ENCODE results near the gene DOCK4. TPM values are rescaled to one million over a fixed set of nuclear protein-coding genes. Genes with fewer than 3 reads are reported as not detected.

The DOCK4 gene
- total RNA-seq, 4 donors from 2014 or later: 8.2 to 9.0 (median 8.6) TPM

GRCh38 chr7:111894518-111894917, 311.7 kb downstream of the DOCK4 start:
- intact Hi-C loops (cut with DNase I; ENCODE audit: low total_unique reads): no loop called here
- TF ChIP-seq POLR2A (IDR thresholded peaks at IDR 0.05) (no peak), CTCF (IDR thresholded peaks at IDR 0.05) (no peak)
- no peak overlapping the region for H3K4me3 ChIP-seq (ENCODE audit: low read depth, poor library complexity, severe bottlenecking)
- WGBS, 2 donors: 92 to 95% methylated on average over 1 of the region's 1 CpG
- DNase-seq (ENCODE audit: low spot score in 2 of 2): no peak

- no peak overlapping the region for H3K4me3 ChIP-seq (ENCODE audit: low read depth, poor library complexity, severe bottlenecking)
- 88 to 90% methylated on average over 5 of the region's 5 CpGs for WGBS, 2 donors
- no peak for DNase-seq (ENCODE audit: low spot score in 2 of 2)
- TF ChIP-seq CTCF (IDR thresholded peaks at IDR 0.05): no peak
- no peak for TF ChIP-seq POLR2A (IDR thresholded peaks at IDR 0.05)
- intact Hi-C loops (cut with DNase I; ENCODE audit: low total_unique reads): no loop called here
Measured at GRCh38 chr7:111893190-111893589, 313.0 kb downstream of the DOCK4 start.

- TF ChIP-seq POLR2A (IDR thresholded peaks at IDR 0.05) (no peak), CTCF (IDR thresholded peaks at IDR 0.05) (no peak)
- WGBS, 2 donors: 73 to 75% methylated on average over 3 of the region's 3 CpGs
- DNase-seq (ENCODE audit: low spot score in 2 of 2): no peak
- no peak overlapping the region for H3K4me3 ChIP-seq (ENCODE audit: low read depth, poor library complexity, severe bottlenecking)
- intact Hi-C loops (cut with DNase I; ENCODE audit: low total_unique reads): no loop called here
Measured at GRCh38 chr7:111892588-111892987, 313.6 kb downstream of the DOCK4 start.

GRCh38 chr7:111887734-111888133, 318.5 kb downstream of the DOCK4 start:
- no peak overlapping the region for H3K4me3 ChIP-seq (ENCODE audit: low read depth, poor library complexity, severe bottlenecking)
- no peak for DNase-seq (ENCODE audit: low spot score in 2 of 2)
- TF ChIP-seq POLR2A (IDR thresholded peaks at IDR 0.05): no peak
- 88 to 92% methylated on average over 1 of the region's 1 CpG for WGBS, 2 donors
- intact Hi-C loops (cut with DNase I; ENCODE audit: low total_unique reads): no loop called here

- TF ChIP-seq CTCF (IDR thresholded peaks at IDR 0.05) (no peak), POLR2A (IDR thresholded peaks at IDR 0.05) (no peak)
- DNase-seq (ENCODE audit: low spot score in 2 of 2): no peak
Measured at GRCh38 chr7:111886233-111886632, 320.0 kb downstream of the DOCK4 start.

GRCh38 chr7:111883241-111883640, 323.0 kb downstream of the DOCK4 start:
- intact Hi-C loops (cut with DNase I; ENCODE audit: low total_unique reads): no loop called here
- DNase-seq (ENCODE audit: low spot score in 2 of 2): no peak
- no peak overlapping the region for H3K4me3 ChIP-seq (ENCODE audit: low read depth, poor library complexity, severe bottlenecking)
- TF ChIP-seq POLR2A (IDR thresholded peaks at IDR 0.05) (no peak), CTCF (IDR thresholded peaks at IDR 0.05) (no peak)

More at GRCh38 chr7:111886233-111886632, 320.0 kb downstream of the DOCK4 start:
- H3K4me3 ChIP-seq (ENCODE audit: low read depth, poor library complexity, severe bottlenecking): no peak overlapping the region
- intact Hi-C loops (cut with DNase I; ENCODE audit: low total_unique reads): no loop called here
- 26 to 34% methylated on average over 2 of the region's 2 CpGs for WGBS, 2 donors
